ENCODE results near the gene PRRT2.
"Not testable (repeated sequence)": the region's sequence is repeated elsewhere in the genome, so short reads cannot be mapped to it uniquely, and the experiment has no call there.

The PRRT2 gene

DNA sequence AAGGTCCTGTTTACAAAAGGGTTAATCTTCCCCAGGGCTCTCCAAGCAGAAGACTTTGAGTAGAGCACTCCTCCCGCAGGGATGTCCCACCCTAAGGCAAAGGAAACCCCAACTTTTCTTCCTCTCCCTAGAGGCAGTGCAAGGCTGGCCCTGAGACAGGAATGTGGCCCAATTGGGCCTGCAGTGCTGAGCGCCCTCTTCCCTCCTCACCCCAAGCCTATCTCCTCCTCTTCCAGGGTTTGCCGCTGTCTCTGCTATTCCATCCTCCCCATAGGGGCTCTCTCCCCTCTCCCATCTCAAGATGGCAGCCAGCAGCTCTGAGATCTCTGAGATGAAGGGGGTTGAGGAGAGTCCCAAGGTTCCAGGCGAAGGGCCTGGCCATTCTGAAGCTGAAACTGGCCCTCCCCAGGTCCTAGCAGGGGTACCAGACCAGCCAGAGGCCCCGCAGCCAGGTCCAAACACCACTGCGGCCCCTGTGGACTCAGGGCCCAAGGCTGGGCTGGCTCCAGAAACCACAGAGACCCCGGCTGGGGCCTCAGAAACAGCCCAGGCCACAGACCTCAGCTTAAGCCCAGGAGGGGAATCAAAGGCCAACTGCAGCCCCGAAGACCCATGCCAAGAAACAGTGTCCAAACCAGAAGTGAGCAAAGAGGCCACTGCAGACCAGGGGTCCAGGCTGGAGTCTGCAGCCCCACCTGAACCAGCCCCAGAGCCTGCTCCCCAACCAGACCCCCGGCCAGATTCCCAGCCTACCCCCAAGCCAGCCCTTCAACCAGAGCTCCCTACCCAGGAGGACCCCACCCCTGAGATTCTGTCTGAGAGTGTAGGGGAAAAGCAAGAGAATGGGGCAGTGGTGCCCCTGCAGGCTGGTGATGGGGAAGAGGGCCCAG is 1.0 kb downstream of the PRRT2 start:
- no peak for DNase-seq (ENCODE audit: low read depth)

DNA sequence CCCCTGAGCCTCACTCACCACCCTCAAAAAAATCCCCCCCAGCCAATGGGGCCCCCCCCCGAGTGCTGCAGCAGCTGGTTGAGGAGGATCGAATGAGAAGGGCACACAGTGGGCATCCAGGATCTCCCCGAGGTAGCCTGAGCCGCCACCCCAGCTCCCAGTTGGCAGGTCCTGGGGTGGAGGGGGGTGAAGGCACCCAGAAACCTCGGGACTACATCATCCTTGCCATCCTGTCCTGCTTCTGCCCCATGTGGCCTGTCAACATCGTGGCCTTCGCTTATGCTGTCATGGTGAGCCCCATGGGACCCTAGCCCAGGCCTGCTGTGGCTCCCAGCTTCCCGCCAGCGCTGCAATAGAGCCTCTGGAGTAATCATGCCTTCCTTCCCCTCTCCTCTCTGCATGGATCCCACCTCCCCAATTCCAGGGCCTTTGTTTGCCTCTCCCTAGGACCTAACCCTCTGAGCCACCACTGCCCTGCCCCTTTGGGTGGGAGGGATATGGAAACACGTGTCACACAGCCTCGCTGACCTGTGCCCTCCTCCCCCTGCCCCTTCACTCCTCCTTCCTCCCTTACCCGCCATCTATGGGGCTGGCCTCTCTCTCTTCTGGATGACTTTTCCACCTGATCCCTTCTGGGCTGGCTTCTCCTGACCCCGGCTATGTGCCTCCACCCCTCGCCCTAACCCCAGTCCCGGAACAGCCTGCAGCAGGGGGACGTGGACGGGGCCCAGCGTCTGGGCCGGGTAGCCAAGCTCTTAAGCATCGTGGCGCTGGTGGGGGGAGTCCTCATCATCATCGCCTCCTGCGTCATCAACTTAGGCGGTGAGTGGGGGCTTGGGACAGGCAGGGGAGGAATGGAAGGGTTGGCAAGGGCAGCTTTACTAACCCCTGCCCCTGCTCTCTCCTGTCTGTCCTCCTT is 1.9 kb downstream of the PRRT2 start:
- no peak for DNase-seq (ENCODE audit: low read depth)

DNA sequence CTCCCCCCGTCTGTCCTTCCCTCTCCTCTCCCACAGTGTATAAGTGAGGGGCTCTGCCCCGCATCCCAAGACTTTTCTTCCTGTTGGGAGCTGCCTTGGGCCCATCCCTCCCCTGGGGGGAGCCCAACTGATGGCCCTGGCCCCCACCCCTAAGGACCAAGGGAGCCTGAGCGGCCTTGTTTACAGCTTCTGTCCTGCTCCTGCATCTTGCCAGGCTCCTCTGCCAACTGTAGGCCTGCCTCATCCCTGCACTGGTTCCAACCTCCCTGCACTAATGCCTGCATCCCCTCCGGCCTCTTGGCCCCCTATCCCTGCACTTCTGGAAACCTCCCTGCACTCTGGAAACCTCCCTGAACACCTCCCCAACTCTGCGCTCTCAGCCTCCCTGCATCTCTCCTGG is 2.6 kb downstream of the PRRT2 start:
- no peak for DNase-seq (ENCODE audit: low read depth)

DNA sequence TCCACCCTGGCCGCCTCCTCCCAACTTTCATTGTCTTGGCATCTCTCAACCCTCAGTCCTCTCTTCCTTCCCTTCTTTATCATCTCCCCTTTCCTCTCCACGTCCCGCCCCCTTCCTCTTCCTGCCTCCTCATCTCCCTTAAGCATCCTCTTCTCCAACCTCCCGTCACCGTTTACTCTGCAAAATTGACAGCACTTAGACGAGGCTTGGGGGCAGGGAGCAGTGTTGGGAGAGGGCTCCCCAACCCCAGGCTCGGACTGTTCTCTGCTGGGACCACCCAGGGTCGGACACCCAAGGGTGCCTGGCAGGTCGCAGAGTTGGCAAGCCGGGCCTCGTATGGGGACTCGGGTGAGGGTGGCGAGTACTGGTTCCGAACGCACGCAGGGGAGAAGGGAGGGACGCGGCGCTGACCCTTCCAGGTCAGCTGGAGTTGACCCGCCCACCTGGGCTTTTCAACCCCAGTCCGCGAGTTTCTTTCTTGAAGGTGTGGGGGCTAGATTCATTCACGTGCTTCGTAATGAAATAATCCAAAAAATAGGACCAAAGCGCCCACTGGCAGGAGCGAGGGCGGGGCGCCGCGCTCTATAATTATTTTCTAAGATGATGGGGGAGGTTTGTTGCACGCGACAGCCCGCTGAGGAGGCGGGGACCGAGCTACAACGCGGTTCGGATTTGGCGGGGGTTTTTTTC is 3.2 kb downstream of the PRRT2 start:
- DNase-seq (ENCODE audit: low read depth), result no peak

DNA sequence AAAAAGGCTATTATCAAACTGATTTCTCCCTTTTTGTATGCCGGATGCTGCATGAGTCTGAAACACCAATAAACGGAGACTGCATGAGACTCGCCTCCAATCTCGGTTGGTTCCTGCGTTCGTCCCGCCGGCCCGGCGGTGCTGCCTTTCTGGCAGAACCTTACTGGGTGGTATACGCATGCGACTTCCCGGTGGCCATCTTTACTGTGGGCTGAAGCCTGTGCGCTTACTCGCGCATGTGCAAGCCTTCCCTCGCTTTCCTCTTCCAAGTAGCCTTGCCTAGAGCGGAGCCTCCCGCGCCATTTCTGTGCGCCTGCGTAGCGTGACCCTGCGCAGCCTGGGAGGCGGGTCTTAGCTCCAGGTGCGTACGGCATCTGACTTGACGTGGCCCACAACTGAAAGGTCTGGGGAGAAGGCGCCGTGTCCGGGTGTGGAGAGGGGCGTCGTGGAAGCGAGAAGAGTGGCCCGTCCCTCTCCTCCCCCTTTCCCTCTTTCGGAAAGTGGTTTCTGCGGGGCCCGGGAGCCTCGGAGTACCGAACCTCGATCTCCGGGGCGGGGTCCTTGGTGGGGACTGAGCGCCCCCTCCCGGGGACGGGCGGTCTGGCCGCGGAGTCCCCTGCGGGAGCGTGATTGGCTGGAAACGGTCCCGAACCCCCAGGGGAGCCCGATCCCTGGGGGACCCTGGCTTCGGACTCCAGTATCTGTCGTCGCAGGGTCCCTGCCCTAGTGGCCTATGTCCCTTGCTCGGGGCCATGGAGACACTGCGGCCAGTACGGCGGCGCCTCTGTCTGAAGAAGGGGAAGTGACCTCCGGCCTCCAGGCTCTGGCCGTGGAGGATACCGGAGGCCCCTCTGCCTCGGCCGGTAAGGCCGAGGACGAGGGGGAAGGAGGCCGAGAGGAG is 4.0 kb downstream of the PRRT2 start, which contains the start of gene PAGR1:
PAGR1 (plus strand) TSS at position 360 of the 901 bp plus-strand sequence; CDS start at position 734, 374 bp downstream.
- peak; percentile 100 for DNase-seq (ENCODE audit: low read depth)

DNA sequence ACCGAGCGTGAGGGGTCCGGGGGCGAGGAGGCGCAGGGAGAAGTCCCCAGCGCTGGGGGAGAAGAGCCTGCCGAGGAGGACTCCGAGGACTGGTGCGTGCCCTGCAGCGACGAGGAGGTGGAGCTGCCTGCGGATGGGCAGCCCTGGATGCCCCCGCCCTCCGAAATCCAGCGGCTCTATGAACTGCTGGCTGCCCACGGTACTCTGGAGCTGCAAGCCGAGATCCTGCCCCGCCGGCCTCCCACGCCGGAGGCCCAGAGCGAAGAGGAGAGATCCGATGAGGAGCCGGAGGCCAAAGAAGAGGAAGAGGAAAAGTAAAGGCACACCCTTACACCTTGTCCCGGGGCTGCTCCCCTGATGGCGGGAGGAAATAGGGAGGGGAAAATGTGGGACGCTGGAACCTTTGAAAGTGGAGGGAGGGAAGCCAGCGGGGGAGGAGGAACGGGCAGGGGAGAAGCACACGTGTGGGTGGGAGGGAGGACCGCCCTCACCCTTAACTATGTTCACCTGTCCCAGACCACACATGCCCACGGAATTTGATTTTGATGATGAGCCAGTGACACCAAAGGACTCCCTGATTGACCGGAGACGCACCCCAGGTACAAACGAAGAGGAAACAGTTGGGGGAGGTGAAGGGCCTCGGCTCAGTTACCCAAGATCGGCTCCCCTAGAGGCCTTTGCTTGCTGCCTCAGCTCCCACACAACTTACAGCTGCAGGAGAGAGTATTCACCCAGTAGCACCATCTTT is 4.9 kb downstream of the PRRT2 start:
- peak; percentile 71 for DNase-seq (ENCODE audit: low read depth)

DNA sequence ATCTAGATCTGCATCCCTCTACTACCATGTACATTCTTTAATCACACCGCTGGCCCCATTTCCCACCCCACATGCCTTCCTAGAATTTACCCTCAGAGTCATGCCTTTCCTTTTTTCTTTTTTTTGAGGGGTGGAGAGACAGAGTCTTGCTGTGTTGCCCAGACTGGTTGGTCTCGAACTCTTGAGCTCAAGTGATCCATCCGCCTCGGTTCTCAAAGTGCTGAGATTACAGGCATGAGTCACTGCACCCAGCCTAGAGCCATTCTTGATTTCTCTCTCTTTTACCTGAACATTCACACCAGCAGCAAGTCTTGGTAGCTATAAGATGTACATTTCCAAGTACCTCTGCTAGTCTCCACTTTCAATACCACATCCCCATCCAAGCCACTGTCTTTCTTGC is 6.1 kb downstream of the PRRT2 start:
- no peak for DNase-seq (ENCODE audit: low read depth)

DNA sequence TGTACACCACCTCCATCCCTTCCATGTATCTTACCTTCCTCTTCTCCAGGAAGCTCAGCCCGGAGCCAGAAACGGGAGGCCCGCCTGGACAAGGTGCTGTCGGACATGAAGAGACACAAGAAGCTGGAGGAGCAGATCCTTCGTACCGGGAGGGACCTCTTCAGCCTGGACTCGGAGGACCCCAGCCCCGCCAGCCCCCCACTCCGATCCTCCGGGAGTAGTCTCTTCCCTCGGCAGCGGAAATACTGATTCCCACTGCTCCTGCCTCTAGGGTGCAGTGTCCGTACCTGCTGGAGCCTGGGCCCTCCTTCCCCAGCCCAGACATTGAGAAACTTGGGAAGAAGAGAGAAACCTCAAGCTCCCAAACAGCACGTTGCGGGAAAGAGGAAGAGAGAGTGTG is 7.5 kb downstream of the PRRT2 start:
- peak; percentile 58 for DNase-seq (ENCODE audit: low read depth)

DNA sequence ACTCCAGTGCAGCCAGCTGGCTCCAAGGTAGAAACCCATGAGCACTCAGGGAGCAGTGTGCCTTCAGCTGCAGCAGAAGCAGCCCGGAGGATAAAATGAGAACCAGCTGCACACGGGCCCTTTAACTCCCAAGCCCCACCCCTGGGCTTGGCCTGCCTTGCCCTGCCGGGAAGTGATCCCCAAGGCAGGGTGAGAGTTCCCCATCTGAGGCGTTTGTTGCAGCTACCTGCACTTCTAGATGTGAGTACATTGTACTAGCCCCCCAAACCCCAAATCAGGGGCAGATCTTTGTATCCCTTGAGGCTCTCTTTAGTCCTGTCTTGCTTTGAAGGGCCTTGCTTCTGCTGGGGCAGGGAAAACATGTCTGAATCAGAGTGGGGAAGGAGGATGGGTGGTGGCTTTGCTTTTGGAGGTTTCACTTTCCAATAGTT is 8.3 kb downstream of the PRRT2 start, which contains the start of gene MVP:
MVP (plus strand) TSS at position 192 of the 431 bp plus-strand sequence. CDS start 10,088 bp downstream, outside the sequence.
- DNase-seq (ENCODE audit: low read depth), result peak; percentile 64

DNA sequence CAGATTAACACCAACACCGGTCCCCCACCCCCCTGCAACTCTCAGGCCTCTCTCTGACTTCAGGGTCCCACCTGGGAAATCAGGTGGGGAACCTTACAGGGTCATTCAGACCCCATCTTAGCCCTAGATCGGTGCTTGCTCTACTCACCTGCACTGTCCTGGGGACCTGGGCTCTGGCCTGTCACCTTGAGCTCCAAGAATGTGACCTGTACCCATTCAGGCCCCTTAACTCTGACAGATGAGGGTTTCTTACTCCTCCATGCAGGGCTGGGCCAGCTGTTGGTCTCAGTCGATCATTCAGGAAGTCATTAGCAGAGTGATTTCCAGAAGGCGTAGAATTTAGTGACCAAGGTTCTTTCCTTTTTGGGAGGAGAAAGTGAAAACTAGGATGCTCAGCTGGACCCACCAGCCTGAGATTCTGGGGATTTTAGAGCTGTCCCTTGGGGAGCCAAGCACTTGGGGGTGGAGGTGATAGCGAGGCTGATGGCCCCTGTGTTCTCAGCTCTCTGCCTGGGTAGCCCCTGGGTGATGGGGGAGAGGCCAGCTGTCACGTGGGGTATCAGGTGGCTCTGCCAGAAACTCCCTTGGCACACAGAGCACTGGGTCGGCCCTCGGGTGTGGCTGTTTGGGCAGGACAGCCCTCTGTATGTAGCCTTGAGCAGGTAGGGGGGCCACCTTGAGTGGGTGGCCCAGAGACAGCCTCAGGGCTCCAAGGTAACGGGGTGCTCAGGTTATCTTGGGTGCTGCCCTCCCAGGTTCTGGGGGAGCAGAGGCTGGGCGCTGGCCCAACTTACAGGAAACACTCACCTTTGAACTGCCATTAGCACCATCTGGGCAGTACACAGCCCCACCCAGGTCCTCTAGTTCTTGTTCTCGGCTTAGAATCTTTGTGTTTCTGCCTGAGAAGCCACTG is 9.0 kb downstream of the PRRT2 start:
- peak; percentile 26 for DNase-seq (ENCODE audit: low read depth)

DNA sequence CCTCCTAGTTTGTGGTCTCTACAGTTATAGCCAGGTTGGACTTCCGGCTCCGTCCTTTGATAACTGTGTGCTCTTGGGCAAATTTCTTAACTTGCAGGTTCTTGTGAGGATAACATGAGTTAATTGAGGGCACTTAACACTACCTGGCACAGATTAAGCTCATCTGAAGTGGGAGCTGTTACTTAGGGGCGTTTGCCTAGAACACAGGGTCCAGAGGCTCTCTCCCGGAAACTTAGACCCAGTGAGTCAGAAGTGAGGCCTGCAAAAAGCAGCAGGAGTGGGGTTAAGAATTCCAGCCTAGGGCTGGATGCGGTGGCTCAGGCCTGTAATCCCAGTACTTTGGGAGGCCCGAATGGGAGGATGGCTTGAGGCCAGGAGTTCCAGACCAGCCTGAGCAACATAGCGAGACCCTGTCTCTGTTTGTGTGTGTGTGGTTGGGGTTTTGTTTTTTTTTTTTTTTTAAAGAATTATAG is 9.7 kb downstream of the PRRT2 start:
- peak; percentile 92 for DNase-seq (ENCODE audit: low read depth)

DNA sequence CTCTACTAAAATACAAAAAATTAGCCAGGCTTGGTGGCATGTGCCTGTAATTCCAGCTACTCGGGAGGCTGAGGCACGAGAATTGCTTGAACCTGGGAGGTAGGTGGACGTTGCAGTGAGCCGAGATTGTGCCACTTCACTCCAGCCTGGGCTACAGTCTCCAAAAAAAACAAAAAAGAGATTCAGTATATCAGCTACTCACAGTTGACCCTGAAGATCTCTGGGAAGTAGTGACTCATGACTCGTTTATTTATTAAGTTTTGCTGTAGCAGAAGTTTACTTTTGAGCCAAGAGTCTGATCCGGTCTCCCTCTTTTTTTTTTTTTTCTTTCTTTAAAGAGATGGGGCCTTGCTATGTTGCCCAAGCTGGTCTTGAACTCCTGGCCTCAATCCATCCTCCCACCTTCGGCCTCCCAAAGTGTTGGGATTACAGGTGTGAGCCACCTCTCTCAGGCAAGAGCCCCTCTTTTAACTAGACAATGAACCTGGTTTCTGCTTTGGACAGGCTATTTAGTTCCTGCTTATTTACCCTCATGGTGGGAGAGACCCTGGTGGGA is 12.7 kb downstream of the PRRT2 start:
- peak; percentile 81 for DNase-seq (ENCODE audit: low read depth)

DNA sequence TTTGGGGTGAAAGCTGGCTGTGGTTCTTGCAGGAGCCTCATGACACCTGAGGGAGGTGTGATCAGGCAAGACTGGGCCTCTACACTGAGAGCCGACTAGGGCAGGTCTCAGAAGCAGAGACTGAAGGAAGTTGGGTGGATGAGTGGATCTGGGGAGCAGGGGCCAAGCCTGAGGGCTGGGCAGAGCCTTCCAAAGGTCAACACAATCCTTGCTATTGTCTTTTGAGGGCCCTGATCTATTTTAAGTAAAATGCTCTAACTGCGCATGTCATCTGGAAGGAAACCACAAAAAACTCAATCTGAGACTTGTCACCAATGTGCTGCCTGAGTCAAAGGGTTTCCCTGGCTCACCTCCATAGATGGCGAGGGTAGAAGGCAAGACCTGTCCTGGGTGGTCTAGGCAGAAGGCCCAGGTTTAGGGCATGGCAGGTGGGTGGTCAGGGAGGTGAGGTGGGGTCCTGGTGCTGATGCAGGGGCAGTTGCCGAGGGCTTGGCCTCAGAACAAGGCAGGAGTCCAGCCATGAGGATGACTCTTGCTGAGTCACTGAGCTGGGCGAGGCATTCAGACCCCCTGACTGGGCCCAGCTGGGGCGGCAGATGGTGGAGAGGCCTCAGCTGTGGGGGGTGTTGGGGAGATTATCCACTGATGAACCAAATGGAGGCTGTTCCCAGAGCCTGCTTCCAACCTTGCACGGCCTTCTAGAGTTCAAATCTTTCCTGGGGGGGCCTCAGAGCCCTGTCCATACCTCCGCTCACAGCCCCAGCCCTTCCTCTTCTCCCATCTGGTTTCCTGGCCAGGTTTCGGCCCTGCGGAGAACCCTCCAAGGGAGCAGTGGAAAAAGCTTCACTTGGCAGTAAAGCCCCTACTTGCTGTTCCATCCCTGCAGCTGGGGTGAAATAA is 13.4 kb downstream of the PRRT2 start:
- peak; percentile 72 for DNase-seq (ENCODE audit: low read depth)

DNA sequence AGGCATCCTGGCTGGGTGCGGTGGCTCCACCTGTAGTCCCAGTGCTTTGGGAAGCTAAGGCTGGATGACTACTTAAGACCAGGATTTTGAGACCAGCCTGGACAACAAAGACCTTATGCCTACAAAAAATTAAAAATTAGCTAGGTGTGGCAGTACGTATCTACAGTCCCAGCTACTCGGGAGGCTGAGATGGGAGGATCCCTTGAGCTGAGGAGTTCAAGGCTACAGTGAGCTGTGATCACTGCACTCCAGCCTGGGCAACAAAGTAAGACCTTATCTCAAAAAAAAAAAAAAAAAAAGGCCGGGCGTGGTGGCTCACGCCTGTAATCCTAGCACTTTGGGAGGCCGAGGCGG is 14.3 kb downstream of the PRRT2 start:
- DNase-seq (ENCODE audit: low read depth), result no peak

DNA sequence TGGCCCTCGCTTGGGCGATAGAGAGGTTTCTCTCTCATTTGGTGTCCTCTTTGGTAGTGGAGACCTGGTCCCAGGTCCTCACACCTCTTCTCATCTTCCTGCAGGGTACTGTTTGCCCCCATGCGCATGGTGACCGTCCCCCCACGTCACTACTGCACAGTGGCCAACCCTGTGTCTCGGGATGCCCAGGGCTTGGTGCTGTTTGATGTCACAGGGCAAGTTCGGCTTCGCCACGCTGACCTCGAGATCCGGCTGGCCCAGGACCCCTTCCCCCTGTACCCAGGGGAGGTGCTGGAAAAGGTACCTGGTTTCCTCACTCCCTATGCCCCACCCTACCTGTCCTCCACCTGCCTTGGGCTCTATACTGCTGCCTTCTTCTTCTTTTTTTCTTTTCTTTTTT is 18.8 kb downstream of the PRRT2 start:
- DNase-seq (ENCODE audit: low read depth), result no peak

DNA sequence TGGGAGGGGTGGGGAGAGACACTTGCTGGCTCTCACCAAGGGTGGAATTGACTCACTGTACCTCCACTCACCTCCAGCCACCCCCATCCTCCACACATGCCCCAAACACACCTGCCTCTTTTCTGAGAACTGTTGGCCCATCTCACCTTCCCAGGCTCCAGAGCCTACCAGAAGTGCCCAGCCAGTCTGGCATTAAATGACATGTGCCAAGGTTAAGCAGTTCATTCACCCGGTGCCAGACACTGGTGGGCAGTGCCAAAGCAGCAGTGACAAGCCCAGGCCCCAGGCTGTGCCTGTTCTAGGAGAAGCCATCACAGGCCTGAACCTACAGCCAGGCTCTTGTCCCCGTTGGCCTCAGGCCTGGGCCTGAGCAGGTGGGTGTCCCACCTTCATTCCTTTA is 19.5 kb downstream of the PRRT2 start:
- no peak for DNase-seq (ENCODE audit: low read depth)

DNA sequence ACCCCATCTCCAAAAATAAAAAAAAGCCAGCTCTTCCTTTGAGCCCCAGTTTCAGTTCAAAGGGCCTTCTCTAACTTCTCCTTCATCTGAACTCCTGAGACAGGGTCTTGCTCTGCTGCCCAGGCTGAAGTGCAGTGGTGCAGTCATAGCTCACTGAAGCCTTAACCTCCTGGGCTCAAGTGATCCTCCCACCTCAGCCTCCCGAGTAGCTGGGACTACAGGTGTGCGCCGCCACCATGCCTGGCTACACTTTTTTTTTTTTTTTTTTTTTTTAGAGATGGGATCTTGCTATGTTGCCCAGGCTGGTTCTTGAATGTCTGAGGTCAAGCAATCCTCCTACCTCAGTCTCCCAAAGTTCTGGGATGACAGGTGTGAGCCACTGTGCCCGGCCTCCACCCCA is 21.2 kb downstream of the PRRT2 start:
- not testable (repeated sequence) for DNase-seq (ENCODE audit: low read depth)

DNA sequence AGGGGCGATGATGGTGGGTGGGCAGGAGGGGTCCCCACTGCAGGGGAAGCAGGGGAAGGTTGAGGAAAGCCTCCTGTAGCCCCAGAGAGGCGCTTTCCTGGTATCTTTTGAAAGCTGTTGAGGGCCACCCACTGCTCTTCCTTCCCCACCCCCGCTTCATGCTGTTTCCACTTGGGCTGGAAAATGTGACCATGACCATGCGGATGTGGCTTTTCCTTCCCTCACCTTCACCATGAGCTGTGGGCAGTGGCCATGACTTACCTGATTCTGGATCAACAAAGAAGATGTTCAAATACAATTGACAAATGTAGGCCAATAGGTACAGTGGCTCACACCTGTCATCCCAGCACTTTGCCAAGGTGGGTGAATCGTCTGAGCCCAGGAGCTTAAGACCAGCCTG is 22.1 kb downstream of the PRRT2 start:
- no peak for DNase-seq (ENCODE audit: low read depth)
